IPS-18a (cell line): ENCODE measurements around the gene OS9.
"Not testable (repeated sequence)": the region's sequence is repeated elsewhere in the genome, so short reads cannot be mapped to it uniquely, and the experiment has no call there.

Source experiments
- H3K27ac ChIP-seq: one replicate; pipeline ENCODE4 v1.5.1; 2013; ENCODE audit warnings: low read length
- H3K27me3 ChIP-seq: one replicate; pipeline ENCODE4 v1.6.1; 2013; ENCODE audit warnings: mild to moderate bottlenecking, low read length; ENCODE audit not compliant: control insufficient read depth, insufficient read depth
- H3K36me3 ChIP-seq: one replicate; pipeline ENCODE4 v1.6.1; 2013; ENCODE audit warnings: low read depth, low read length; ENCODE audit not compliant: control insufficient read depth
- H3K4me1 ChIP-seq: one replicate; pipeline ENCODE4 v1.6.1; 2013; ENCODE audit warnings: low read depth, low read length; ENCODE audit not compliant: control insufficient read depth
- H3K4me3 ChIP-seq: one replicate; pipeline ENCODE4 v1.5.1; 2013; ENCODE audit warnings: low read length
- H3K9ac ChIP-seq: one replicate; pipeline ENCODE4 v1.6.1; 2013; ENCODE audit warnings: mild to moderate bottlenecking, low read length, moderate library complexity
- H3K9me3 ChIP-seq: one replicate; pipeline ENCODE4 v1.6.1; 2013; ENCODE audit warnings: low read depth, low read length; ENCODE audit not compliant: control insufficient read depth

Gene OS9, protein sequence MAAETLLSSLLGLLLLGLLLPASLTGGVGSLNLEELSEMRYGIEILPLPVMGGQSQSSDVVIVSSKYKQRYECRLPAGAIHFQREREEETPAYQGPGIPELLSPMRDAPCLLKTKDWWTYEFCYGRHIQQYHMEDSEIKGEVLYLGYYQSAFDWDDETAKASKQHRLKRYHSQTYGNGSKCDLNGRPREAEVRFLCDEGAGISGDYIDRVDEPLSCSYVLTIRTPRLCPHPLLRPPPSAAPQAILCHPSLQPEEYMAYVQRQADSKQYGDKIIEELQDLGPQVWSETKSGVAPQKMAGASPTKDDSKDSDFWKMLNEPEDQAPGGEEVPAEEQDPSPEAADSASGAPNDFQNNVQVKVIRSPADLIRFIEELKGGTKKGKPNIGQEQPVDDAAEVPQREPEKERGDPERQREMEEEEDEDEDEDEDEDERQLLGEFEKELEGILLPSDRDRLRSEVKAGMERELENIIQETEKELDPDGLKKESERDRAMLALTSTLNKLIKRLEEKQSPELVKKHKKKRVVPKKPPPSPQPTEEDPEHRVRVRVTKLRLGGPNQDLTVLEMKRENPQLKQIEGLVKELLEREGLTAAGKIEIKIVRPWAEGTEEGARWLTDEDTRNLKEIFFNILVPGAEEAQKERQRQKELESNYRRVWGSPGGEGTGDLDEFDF

GRCh38 chr12:57693659-57694458, at the start of gene OS9:
TSS of gene OS9 (plus strand) at chr12:57694132. CDS start at chr12:57694162, 30 bp downstream.
- Histone ChIP-seq H3K9me3 (no peaks in the 10 kb centered on the region), H3K27ac (no peak within 1 kb of the TSS), H3K27me3 (no peaks in the 10 kb centered on the region), H3K9ac (peak within 1 kb of the TSS; percentile 63), H3K4me1 (peaks cover 3% of the 10 kb centered on the region), H3K4me3 (peak within 1 kb of the TSS; percentile 80), H3K36me3 (peaks cover 5% of the 10 kb centered on the region)

- H3K4me3 ChIP-seq, H3K27me3 ChIP-seq, H3K36me3 ChIP-seq, H3K4me1 ChIP-seq, H3K9ac ChIP-seq, H3K27ac ChIP-seq, H3K9me3 ChIP-seq: not testable (repeated sequence)
These were observed 47.8 kb upstream of the OS9 start for GRCh38 chr12:57645990-57646658.

DNA sequence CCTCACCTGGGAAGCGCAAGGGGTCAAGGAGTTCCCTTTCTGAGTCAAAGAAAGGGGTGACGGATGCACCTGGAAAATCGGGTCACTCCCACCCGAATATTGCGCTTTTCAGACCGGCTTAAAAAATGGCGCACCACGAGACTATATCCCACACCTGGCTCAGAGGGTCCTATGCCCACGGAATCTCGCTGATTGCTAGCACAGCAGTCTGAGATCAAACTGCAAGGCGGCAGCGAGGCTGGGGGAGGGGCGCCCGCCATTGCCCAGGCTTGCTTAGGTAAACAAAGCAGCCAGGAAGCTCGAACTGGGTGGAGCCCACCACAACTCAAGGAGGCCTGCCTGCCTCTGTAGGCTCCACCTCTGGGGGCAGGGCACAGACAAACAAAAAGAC, 47.3 kb upstream of the OS9 start:
- not testable (repeated sequence) for H3K36me3 ChIP-seq, H3K9me3 ChIP-seq, H3K4me1 ChIP-seq, H3K27me3 ChIP-seq, H3K4me3 ChIP-seq, H3K27ac ChIP-seq, H3K9ac ChIP-seq

- Histone ChIP-seq H3K9me3 (peaks cover 7% of the 10 kb centered on the region), H3K27ac (no peak overlapping the region), H3K4me1 (no peaks in the 10 kb centered on the region), H3K9ac (no peak overlapping the region), H3K27me3 (no peaks in the 10 kb centered on the region), H3K4me3 (no peak overlapping the region), H3K36me3 (no peaks in the 10 kb centered on the region)
These were observed 39.9 kb upstream of the OS9 start for GRCh38 chr12:57654042-57654441.

GRCh38 chr12:57655541-57656240, 38.2 kb upstream of the OS9 start:
- Histone ChIP-seq H3K27ac (no peak overlapping the region), H3K4me3 (no peak overlapping the region), H3K9me3 (peaks cover 14% of the 10 kb centered on the region), H3K36me3 (no peaks in the 10 kb centered on the region), H3K9ac (no peak overlapping the region), H3K4me1 (no peaks in the 10 kb centered on the region), H3K27me3 (no peaks in the 10 kb centered on the region)

GRCh38 chr12:57656408-57656807, 37.5 kb upstream of the OS9 start:
- not testable (repeated sequence) for H3K27me3 ChIP-seq, H3K9ac ChIP-seq, H3K27ac ChIP-seq, H3K36me3 ChIP-seq, H3K4me3 ChIP-seq, H3K4me1 ChIP-seq
- H3K9me3 ChIP-seq = peaks cover 21% of the 10 kb centered on the region

DNA sequence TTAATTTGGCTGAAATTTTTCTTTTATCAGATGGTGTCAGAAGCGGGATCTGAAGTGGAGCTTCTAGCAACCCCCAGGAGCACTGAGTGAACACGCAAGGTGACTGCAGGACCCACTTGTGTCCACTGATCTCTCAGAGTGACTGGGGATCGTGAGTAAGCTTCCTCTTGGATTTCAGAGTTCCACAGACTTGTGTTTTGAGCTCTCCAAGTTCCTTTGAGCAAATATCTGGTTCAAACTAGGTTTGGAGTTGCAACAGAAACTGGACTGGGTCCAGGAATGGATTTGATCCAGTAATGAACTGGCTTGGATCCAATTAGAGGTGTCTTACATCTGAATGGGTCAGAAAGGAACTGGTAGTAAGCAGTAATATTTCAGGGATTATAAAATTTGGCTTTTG, 36.2 kb upstream of the OS9 start:
- Histone ChIP-seq H3K27ac (no peak overlapping the region), H3K9me3 (peaks cover 22% of the 10 kb centered on the region), H3K9ac (no peak overlapping the region), H3K27me3 (no peaks in the 10 kb centered on the region), H3K36me3 (no peaks in the 10 kb centered on the region), H3K4me1 (no peaks in the 10 kb centered on the region), H3K4me3 (no peak overlapping the region)

GRCh38 chr12:57658890-57659289, 35.0 kb upstream of the OS9 start:
- peaks cover 19% of the 10 kb centered on the region for H3K9me3 ChIP-seq
- H3K4me3 ChIP-seq = no peak overlapping the region
- no peaks in the 10 kb centered on the region for H3K27me3 ChIP-seq
- no peak overlapping the region for H3K27ac ChIP-seq
- H3K4me1 ChIP-seq = no peaks in the 10 kb centered on the region
- H3K9ac ChIP-seq = no peak overlapping the region
- H3K36me3 ChIP-seq = no peaks in the 10 kb centered on the region

GRCh38 chr12:57661376-57661775, 32.6 kb upstream of the OS9 start:
- H3K9ac ChIP-seq = no peak overlapping the region
- no peaks in the 10 kb centered on the region for H3K27me3 ChIP-seq
- no peaks in the 10 kb centered on the region for H3K36me3 ChIP-seq
- H3K4me3 ChIP-seq = no peak overlapping the region
- H3K9me3 ChIP-seq = peaks cover 15% of the 10 kb centered on the region
- H3K4me1 ChIP-seq = no peaks in the 10 kb centered on the region
- H3K27ac ChIP-seq = no peak overlapping the region

DNA sequence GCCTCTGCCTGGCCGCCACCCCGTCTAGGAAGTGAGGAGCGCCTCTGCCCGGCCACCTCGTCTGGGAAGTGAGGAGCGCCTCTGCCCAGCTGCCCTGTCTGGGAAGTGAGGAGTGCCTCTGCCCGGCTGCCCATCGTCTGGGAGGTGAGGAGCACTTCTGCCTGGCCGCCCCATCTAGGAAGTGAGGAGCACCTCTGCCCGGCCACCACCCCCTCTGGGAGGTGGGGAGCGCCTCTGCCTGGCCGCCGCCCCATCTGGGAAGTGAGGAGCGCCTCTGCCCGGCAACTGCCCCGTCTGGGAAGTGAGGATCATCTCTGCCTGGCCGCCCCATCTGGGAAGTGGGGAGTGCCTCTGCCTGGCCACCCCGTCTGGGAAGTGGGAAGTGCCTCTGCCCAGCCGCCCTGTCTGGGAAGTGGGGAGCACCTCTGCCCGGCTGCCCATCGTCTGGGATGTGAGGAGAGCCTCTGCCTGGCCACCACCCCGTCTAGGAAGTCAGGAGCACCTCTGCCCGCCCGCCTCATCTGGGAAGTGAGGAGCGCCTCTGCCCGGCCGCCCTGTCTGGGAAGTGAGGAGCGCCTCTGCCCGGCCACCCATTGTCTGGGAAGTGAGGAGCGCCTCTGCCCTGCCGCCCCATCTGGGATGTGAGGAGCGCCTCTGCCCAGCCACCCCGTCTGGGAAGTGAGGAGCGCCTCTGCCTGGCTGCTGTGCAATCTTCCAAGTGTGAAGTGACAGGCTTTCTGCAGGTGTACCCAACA, 28.7 kb upstream of the OS9 start:
- not testable (repeated sequence) for H3K36me3 ChIP-seq, H3K27me3 ChIP-seq, H3K9ac ChIP-seq, H3K27ac ChIP-seq, H3K4me1 ChIP-seq, H3K4me3 ChIP-seq
- H3K9me3 ChIP-seq = peaks cover 13% of the 10 kb centered on the region
